HepG2 (cell line): ENCODE measurements around the gene RHEBL1. TPM values are rescaled to one million over a fixed set of nuclear protein-coding genes. Genes with fewer than 3 reads are reported as not detected.

Experiments
- ADNP ChIP-seq: sonication (generic); formaldehyde crosslinking; IDR thresholded peaks from 2 replicates; pipeline ENCODE4 v1.4.0; 2020; ENCODE audit warnings: missing genetic modification reagents
- ARNT ChIP-seq: fragments of 450-650 bp; IDR thresholded peaks from 2 replicates; pipeline ENCODE4 v1.6.1; 2017
- ATAD3A ChIP-seq: sonication (generic); formaldehyde crosslinking; IDR thresholded peaks from 2 replicates; pipeline ENCODE4 v1.4.0; 2020; ENCODE audit warnings: missing genetic modification reagents
- ATM ChIP-seq: fragments of 450-650 bp; IDR thresholded peaks from 2 replicates; pipeline ENCODE4 v1.7.1; 2017; ENCODE audit warnings: mild to moderate bottlenecking, borderline replicate concordance
- GATA4 ChIP-seq: sonication (generic); IDR thresholded peaks from 2 replicates; pipeline ENCODE4 v1.6.1; 2016; ENCODE audit warnings: antibody characterized with exemption, low read depth, borderline replicate concordance
- GATAD1 ChIP-seq: IDR thresholded peaks from 2 replicates; pipeline ENCODE4 v1.6.1; 2016; ENCODE audit warnings: missing genetic modification reagents, missing compliant biosample characterization
- GPN1 ChIP-seq: sonication (generic); formaldehyde crosslinking; IDR thresholded peaks from 2 replicates; pipeline ENCODE4 v1.5.1; 2020; ENCODE audit warnings: missing genetic modification reagents, borderline replicate concordance
- KMT2B ChIP-seq: IDR thresholded peaks from 2 replicates; pipeline ENCODE4 v1.6.1; 2016; ENCODE audit warnings: missing genetic modification reagents, missing compliant biosample characterization
- PTBP1 ChIP-seq: fragments of 200-400 bp; formaldehyde crosslinking; IDR thresholded peaks from 2 replicates; pipeline ENCODE4 v1.6.1; 2018; ENCODE audit warnings: low read length, low read depth; ENCODE audit not compliant: poor library complexity, severe bottlenecking
- TRIM24 ChIP-seq: sonication (generic); formaldehyde crosslinking; IDR thresholded peaks from 2 replicates; pipeline ENCODE4 v1.8.0; 2022; ENCODE audit warnings: mild to moderate bottlenecking, missing genetic modification reagents
- ZNF446 ChIP-seq: sonication (generic); formaldehyde crosslinking; IDR thresholded peaks from 2 replicates; pipeline ENCODE4 v1.5.0; 2020; ENCODE audit warnings: mild to moderate bottlenecking, missing genetic modification reagents
- ZNF569 ChIP-seq: sonication (generic); formaldehyde crosslinking; IDR thresholded peaks from 2 replicates; pipeline ENCODE4 v1.5.0; 2020; ENCODE audit warnings: mild to moderate bottlenecking, missing genetic modification reagents, moderate library complexity, borderline replicate concordance
- ZNF780A ChIP-seq: sonication (generic); formaldehyde crosslinking; IDR thresholded peaks from 2 replicates; pipeline ENCODE4 v1.8.0; 2022; ENCODE audit warnings: mild to moderate bottlenecking, missing genetic modification reagents, moderate library complexity
- ZNF792 ChIP-seq: IDR thresholded peaks from 2 replicates; pipeline ENCODE4 v1.6.1; 2016
- polyA plus RNA-seq, 8 experiments: library from polyadenylated mRNA; depleted of rRNA in 3 of 8; stranded (reverse) in 7 of 8; unstranded in 1 of 8; fragments of >200 nt; fragmentation: Illumina TruSeq in 4 of 8; extraction: Trizol in 4 of 8; gene quantifications; 2 replicates each; pipeline versions ENCODE4 v1.2.1 to v1.2.3, GENCODE V29; 2011 to 2016; ENCODE audit warnings: low read depth in 4 of 8, missing spikeins in 1 of 8, mixed read lengths in 1 of 8; ENCODE audit not compliant: insufficient read depth in 1 of 8
- total RNA-seq, 5 experiments: library from RNA; depleted of rRNA; stranded (reverse); fragments of >200 nt; fragmentation: Illumina TruSeq; extraction: Trizol; gene quantifications; 2 replicates each; pipeline ENCODE4 v1.2.3, GENCODE V29; 2016; ENCODE audit warnings: low read depth in 1 of 5
- TF ChIP-seq, protein P1 (sequence below): IDR thresholded peaks from 2 replicates; pipeline ENCODE4 v1.6.1; 2016
- TF ChIP-seq, protein P2 (sequence below): sonication (generic); formaldehyde crosslinking; IDR thresholded peaks from 2 replicates; pipeline ENCODE4 v1.4.0; 2020; ENCODE audit warnings: missing genetic modification reagents
- TF ChIP-seq, protein P3 (sequence below): sonication (generic); formaldehyde crosslinking; IDR thresholded peaks from 2 replicates; pipeline ENCODE4 v1.8.0; 2022; ENCODE audit warnings: low read depth, missing genetic modification reagents
- TF ChIP-seq, protein P4 (sequence below): IDR thresholded peaks from 2 replicates; pipeline ENCODE4 v1.6.1; 2012; ENCODE audit warnings: low read length, improper control_type of control experiment
- TF ChIP-seq, protein P5 (sequence below): IDR thresholded peaks from 2 replicates; pipeline ENCODE4 v1.6.1; 2012; ENCODE audit warnings: low read depth, low read length, improper control_type of control experiment
- TF ChIP-seq, protein P6 (sequence below): sonication (generic); formaldehyde crosslinking; IDR thresholded peaks from 2 replicates; pipeline ENCODE4 v1.9.0; 2022; ENCODE audit warnings: missing genetic modification reagents, mild to moderate bottlenecking, borderline replicate concordance

RHEBL1 gene
- total and polyA plus RNA-seq, 2 of the 13 experiments (the other 11 are each of a cell fraction or from before 2014, with no cell fraction given), result 1.4 to 2.5 TPM

DNA sequence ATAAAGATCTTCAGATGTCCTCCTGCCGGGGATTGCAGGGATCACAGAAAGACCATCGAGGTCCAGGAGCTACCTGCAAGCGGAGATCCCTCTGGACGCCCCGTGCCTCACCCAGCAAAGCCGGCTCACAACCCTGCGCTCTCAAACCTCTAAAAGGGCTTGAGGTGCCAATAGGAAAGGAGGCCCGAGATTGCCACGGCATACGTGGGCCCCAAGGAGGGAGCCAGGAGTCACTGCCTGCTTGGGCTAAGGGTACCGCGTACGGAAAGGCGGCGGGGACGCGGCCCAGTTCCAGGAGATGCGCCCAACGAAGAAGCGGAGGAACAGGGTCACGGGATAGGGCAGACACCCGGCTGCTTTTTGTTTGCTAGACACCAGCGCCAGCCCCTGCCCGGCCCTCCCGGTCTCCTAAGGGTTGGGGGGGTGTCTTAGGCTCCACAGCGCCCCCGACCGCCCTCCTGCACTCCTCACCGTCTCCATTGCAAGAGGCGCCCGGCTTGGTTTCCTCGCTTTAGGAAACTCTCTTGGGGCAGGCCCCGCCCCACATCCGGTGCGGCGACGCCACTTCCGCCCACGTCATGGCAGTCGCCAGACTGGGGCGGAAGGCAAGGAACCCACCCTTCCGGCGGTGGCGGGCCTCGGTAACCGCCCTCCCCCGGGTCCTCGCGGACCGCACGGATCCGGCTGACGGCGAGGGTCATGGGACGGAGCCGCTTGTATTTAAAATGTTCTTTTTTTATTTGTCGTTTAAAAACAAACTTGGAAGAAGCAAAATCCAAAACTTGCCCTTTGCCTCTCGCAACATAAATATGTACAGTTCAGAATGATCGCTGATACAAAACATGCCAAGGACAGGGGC, 51.3 kb downstream of the RHEBL1 start, which contains the start of gene PRKAG1 (continued):
- TF ChIP-seq, protein P1, sequence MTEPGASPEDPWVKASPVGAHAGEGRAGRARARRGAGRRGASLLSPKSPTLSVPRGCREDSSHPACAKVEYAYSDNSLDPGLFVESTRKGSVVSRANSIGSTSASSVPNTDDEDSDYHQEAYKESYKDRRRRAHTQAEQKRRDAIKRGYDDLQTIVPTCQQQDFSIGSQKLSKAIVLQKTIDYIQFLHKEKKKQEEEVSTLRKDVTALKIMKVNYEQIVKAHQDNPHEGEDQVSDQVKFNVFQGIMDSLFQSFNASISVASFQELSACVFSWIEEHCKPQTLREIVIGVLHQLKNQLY (CRISPR knock-in tag), result peak; percentile 40; the same call in 1 of the 2 replicates
- TF ChIP-seq PTBP1 (no peak), TRIM24 (no peak), GATA4 (0 out of 2 replicates have a peak, but pooled peaks have one; percentile 18), ARNT (no peak), ATAD3A (CRISPR knock-in tag) (no peak), ZNF780A (no peak; the same call in 1 of the 2 replicates), ZNF792 (CRISPR knock-in tag) (no peak), ZNF446 (CRISPR knock-in tag) (peak; percentile 37; the same call in 1 of the 2 replicates), KMT2B (CRISPR knock-in tag) (peak; percentile 83), ATM (no peak), ADNP (CRISPR knock-in tag) (no peak), ZNF569 (CRISPR knock-in tag) (no peak), GPN1 (CRISPR knock-in tag) (no peak), GATAD1 (peak; percentile 92)
- TF ChIP-seq, protein P2, sequence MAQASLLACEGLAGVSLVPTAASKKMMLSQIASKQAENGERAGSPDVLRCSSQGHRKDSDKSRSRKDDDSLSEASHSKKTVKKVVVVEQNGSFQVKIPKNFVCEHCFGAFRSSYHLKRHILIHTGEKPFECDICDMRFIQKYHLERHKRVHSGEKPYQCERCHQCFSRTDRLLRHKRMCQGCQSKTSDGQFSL (CRISPR knock-in tag), result peak; percentile 99
- TF ChIP-seq, protein P3, sequence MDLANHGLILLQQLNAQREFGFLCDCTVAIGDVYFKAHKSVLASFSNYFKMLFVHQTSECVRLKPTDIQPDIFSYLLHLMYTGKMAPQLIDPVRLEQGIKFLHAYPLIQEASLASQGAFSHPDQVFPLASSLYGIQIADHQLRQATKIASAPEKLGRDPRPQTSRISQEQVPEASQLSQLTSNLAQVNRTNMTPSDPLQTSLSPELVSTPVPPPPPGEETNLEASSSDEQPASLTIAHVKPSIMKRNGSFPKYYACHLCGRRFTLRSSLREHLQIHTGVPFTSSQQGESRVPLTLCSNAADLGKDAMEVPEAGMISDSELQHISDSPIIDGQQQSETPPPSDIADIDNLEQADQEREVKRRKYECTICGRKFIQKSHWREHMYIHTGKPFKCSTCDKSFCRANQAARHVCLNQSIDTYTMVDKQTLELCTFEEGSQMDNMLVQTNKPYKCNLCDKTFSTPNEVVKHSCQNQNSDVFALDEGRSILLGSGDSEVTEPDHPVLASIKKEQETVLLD (CRISPR knock-in tag), result peak; percentile 70
- TF ChIP-seq, protein P4, sequence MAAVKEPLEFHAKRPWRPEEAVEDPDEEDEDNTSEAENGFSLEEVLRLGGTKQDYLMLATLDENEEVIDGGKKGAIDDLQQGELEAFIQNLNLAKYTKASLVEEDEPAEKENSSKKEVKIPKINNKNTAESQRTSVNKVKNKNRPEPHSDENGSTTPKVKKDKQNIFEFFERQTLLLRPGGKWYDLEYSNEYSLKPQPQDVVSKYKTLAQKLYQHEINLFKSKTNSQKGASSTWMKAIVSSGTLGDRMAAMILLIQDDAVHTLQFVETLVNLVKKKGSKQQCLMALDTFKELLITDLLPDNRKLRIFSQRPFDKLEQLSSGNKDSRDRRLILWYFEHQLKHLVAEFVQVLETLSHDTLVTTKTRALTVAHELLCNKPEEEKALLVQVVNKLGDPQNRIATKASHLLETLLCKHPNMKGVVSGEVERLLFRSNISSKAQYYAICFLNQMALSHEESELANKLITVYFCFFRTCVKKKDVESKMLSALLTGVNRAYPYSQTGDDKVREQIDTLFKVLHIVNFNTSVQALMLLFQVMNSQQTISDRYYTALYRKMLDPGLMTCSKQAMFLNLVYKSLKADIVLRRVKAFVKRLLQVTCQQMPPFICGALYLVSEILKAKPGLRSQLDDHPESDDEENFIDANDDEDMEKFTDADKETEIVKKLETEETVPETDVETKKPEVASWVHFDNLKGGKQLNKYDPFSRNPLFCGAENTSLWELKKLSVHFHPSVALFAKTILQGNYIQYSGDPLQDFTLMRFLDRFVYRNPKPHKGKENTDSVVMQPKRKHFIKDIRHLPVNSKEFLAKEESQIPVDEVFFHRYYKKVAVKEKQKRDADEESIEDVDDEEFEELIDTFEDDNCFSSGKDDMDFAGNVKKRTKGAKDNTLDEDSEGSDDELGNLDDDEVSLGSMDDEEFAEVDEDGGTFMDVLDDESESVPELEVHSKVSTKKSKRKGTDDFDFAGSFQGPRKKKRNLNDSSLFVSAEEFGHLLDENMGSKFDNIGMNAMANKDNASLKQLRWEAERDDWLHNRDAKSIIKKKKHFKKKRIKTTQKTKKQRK, result no peak
- TF ChIP-seq, protein P5, sequence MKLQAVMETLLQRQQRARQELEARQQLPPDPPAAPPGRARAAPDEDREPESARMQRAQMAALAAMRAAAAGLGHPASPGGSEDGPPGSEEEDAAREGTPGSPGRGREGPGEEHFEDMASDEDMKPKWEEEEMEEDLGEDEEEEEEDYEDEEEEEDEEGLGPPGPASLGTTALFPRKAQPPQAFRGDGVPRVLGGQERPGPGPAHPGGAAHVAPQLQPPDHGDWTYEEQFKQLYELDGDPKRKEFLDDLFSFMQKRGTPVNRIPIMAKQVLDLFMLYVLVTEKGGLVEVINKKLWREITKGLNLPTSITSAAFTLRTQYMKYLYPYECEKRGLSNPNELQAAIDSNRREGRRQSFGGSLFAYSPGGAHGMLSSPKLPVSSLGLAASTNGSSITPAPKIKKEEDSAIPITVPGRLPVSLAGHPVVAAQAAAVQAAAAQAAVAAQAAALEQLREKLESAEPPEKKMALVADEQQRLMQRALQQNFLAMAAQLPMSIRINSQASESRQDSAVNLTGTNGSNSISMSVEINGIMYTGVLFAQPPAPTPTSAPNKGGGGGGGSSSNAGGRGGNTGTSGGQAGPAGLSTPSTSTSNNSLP, result peak; percentile 5; the same call in 1 of the 2 replicates
- TF ChIP-seq, protein P6, sequence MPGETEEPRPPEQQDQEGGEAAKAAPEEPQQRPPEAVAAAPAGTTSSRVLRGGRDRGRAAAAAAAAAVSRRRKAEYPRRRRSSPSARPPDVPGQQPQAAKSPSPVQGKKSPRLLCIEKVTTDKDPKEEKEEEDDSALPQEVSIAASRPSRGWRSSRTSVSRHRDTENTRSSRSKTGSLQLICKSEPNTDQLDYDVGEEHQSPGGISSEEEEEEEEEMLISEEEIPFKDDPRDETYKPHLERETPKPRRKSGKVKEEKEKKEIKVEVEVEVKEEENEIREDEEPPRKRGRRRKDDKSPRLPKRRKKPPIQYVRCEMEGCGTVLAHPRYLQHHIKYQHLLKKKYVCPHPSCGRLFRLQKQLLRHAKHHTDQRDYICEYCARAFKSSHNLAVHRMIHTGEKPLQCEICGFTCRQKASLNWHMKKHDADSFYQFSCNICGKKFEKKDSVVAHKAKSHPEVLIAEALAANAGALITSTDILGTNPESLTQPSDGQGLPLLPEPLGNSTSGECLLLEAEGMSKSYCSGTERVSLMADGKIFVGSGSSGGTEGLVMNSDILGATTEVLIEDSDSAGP (CRISPR knock-in tag), result peak; percentile 85; the same call in 1 of the 2 replicates
